ENCODE data around the gene SCAND1.
"Not testable (repeated sequence)": the region's sequence is repeated elsewhere in the genome, so short reads cannot be mapped to it uniquely, and the experiment has no call there.

The SCAND1 gene

GRCh38 chr20:35959291-35959690 is 5.0 kb upstream of the SCAND1 start:
- not testable (repeated sequence) for DNase-seq (ENCODE audit: low read depth, low spot score)

- no peak for DNase-seq (ENCODE audit: low read depth, low spot score)
These were observed 2.3 kb upstream of the SCAND1 start for GRCh38 chr20:35956616-35957015.

- no peak for DNase-seq (ENCODE audit: low read depth, low spot score)
These were observed 577 bp upstream of the SCAND1 start for GRCh38 chr20:35954907-35955251.

- DNase-seq (ENCODE audit: low read depth, low spot score), result peak; percentile 69
These were observed 709 bp downstream of the SCAND1 start for GRCh38 chr20:35953387-35954199.

- DNase-seq (ENCODE audit: low read depth, low spot score), result peak; percentile 27
These were observed 1.6 kb downstream of the SCAND1 start for GRCh38 chr20:35952480-35953386.

GRCh38 chr20:35952080-35952479 is 2.2 kb downstream of the SCAND1 start:
- DNase-seq (ENCODE audit: low read depth, low spot score), result not testable (repeated sequence)

GRCh38 chr20:35950093-35950492 is 4.2 kb downstream of the SCAND1 start:
- no peak for DNase-seq (ENCODE audit: low read depth, low spot score)

GRCh38 chr20:35947907-35948306 is 6.4 kb downstream of the SCAND1 start:
- peak; percentile 81 for DNase-seq (ENCODE audit: low read depth, low spot score)

GRCh38 chr20:35947489-35947888 is 6.8 kb downstream of the SCAND1 start:
- peak; percentile 23 for DNase-seq (ENCODE audit: low read depth, low spot score)

- peak; percentile 37 for DNase-seq (ENCODE audit: low read depth, low spot score)
These were observed 12.1 kb downstream of the SCAND1 start for GRCh38 chr20:35942243-35942642.

- DNase-seq (ENCODE audit: low read depth, low spot score), result no peak
These were observed 12.7 kb downstream of the SCAND1 start for GRCh38 chr20:35941620-35942019.

- DNase-seq (ENCODE audit: low read depth, low spot score), result peak; percentile 4
These were observed 15.0 kb downstream of the SCAND1 start for GRCh38 chr20:35939264-35939663.

GRCh38 chr20:35934050-35934449 is 20.3 kb downstream of the SCAND1 start:
- no peak for DNase-seq (ENCODE audit: low read depth, low spot score)

- no peak for DNase-seq (ENCODE audit: low read depth, low spot score)
These were observed 25.0 kb downstream of the SCAND1 start for GRCh38 chr20:35929301-35929700.

- DNase-seq (ENCODE audit: low read depth, low spot score), result no peak
These were observed 33.8 kb downstream of the SCAND1 start for GRCh38 chr20:35920523-35920922.

GRCh38 chr20:35918021-35918420 is 36.3 kb downstream of the SCAND1 start:
- DNase-seq (ENCODE audit: low read depth, low spot score), result no peak

- DNase-seq (ENCODE audit: low read depth, low spot score), result no peak
These were observed 37.2 kb downstream of the SCAND1 start for GRCh38 chr20:35917077-35917476.

- DNase-seq (ENCODE audit: low read depth, low spot score), result no peak
These were observed 41.4 kb downstream of the SCAND1 start for GRCh38 chr20:35912881-35913280.

GRCh38 chr20:35910254-35910653 is 44.0 kb downstream of the SCAND1 start:
- DNase-seq (ENCODE audit: low read depth, low spot score), result no peak

- no peak for DNase-seq (ENCODE audit: low read depth, low spot score)
These were observed 44.5 kb downstream of the SCAND1 start for GRCh38 chr20:35909796-35910195.

GRCh38 chr20:35909176-35909575 is 45.1 kb downstream of the SCAND1 start:
- no peak for DNase-seq (ENCODE audit: low read depth, low spot score)

GRCh38 chr20:35908007-35908406 is 46.3 kb downstream of the SCAND1 start:
- no peak for DNase-seq (ENCODE audit: low read depth, low spot score)
